ENCODE data around the gene SPDYE6.

GRCh38 chr7:102300643-102301221 is 55.5 kb downstream of the SPDYE6 start:
- TF ChIP-seq CTCF (conservative IDR thresholded peaks at IDR 0.05; ENCODE audit: low read depth, low read length) (no peak), EZH2 (IDR thresholded peaks at IDR 0.05; ENCODE audit: borderline replicate concordance, low read depth, low read length, poor library complexity, severe bottlenecking) (no peak)

All from A673 (cell line).